HCT116 (cell line): Measurements from ENCODE around the gene DNASE2B. TPM values are rescaled to one million over a fixed set of nuclear protein-coding genes. Genes with fewer than 3 reads are reported as not detected.

ENCODE experiments used
- ATAC-seq: fragments of 200-7000 bp; cut with Tn5 transposase; 2 replicates; pipeline ENCODE4 v1.9.1; 2020; ENCODE audit warnings: mild to moderate bottlenecking, moderate library complexity
- BruUV-seq: library from RNA; stranded (reverse); fragments of 400-500 nt; replicated peaks from 2 replicates; lab custom pipeline; 2021; lab: Mats Ljungman, UMichigan
- CTCF ChIA-PET: fragments of 300-600 bp; sonication (Branson Sonifier 250); formaldehyde crosslinking; loops from one replicate; lab custom pipeline; 2021; ENCODE audit warnings: antibody characterized with exemption; lab: Charles Lee
- POLR2A ChIA-PET: fragments of 300-600, 350-600 bp; sonication (Branson Sonifier 250); formaldehyde crosslinking; loops from one replicate; lab custom pipeline; 2021; ENCODE audit warnings: antibody characterized with exemption; lab: Charles Lee
- RAD21 ChIA-PET, 2 experiments: fragments of 300-600 bp; sonication (Branson Sonifier 250); formaldehyde crosslinking; loops; one replicate each; lab custom pipeline; 2023; ENCODE audit warnings: low total read pairs in 2 of 2; ENCODE audit not compliant: uncharacterized antibody in 2 of 2, unreplicated experiment in 2 of 2, low non-redundant PET in 1 of 2; lab: Charles Lee
- DNase-seq: peaks from one replicate; pipeline ENCODE4 v3.0.0-alpha.2; 2010; ENCODE audit warnings: low read depth, low spot score
- H2AFZ ChIP-seq: fragments of 200-600 bp; shearing (Covaris generic), sonication (generic); 2 replicates; pipeline ENCODE4 v1.6.1; 2017; ENCODE audit warnings: low read depth, mixed run types, mixed read lengths, antibody characterized with exemption, low read length; ENCODE audit not compliant: poor library complexity, severe bottlenecking
- H3K27ac ChIP-seq: 2 replicates; pipeline ENCODE4 v1.5.1; 2012; ENCODE audit warnings: low read depth, low read length
- H3K27me3 ChIP-seq: fragments of 200-600 bp; sonication (generic); 2 replicates; pipeline ENCODE4 v1.6.1; 2016; ENCODE audit warnings: mixed run types, low read length, mixed read lengths; ENCODE audit not compliant: insufficient read depth
- H3K36me3 ChIP-seq, 2 experiments: fragments of 200-500 bp in 1 of 2; fragments of 200-600 bp in 1 of 2; sonication (Bioruptor generic) in 1 of 2; sonication (generic) in 1 of 2; 2 replicates each; pipeline versions ENCODE4 v1.5.1 to v1.6.1; 2014 to 2016; ENCODE audit warnings: low read length in 2 of 2, inconsistent platforms in 1 of 2, mixed read lengths in 1 of 2, mixed run types in 1 of 2; ENCODE audit not compliant: insufficient read depth in 2 of 2, control insufficient read depth in 1 of 2
- H3K4me1 ChIP-seq, 2 experiments: fragments of 200-600 bp in 1 of 2; sonication (generic) in 1 of 2; 2 replicates each; pipeline versions ENCODE4 v1.5.1 to v1.6.1; 2012 to 2017; ENCODE audit warnings: low read length in 2 of 2, inconsistent platforms in 1 of 2, mild to moderate bottlenecking in 1 of 2, mixed read lengths in 1 of 2, mixed run types in 1 of 2, moderate library complexity in 1 of 2; ENCODE audit not compliant: insufficient read depth in 2 of 2, control insufficient read depth in 1 of 2
- H3K4me2 ChIP-seq: fragments of 200-600 bp; sonication (generic); 2 replicates; pipeline ENCODE4 v1.6.1; 2017; ENCODE audit warnings: mixed run types, low read length, mixed read lengths
- H3K4me3 ChIP-seq, 2 experiments: fragments of 200-600 bp in 1 of 2; sonication (generic) in 1 of 2; replicated peaks in 1 of 2; 2 replicates each; pipeline ENCODE4 v1.5.1; 2011 to 2016; ENCODE audit warnings: low read length in 2 of 2, control low read depth in 1 of 2, low read depth in 1 of 2, mild to moderate bottlenecking in 1 of 2, mixed read lengths in 1 of 2, mixed run types in 1 of 2
- H3K79me2 ChIP-seq: fragments of 200-600 bp; sonication (generic); 2 replicates; pipeline ENCODE4 v1.6.1; 2017; ENCODE audit warnings: mild to moderate bottlenecking, mixed run types, low read length, moderate library complexity, mixed read lengths; ENCODE audit not compliant: insufficient read depth
- H3K9ac ChIP-seq: fragments of 200-600 bp; sonication (generic); 2 replicates; pipeline ENCODE4 v1.6.1; 2016; ENCODE audit warnings: low read length, mixed read lengths
- H3K9me2 ChIP-seq: fragments of 200-600 bp; sonication (generic), shearing (Covaris generic); 2 replicates; pipeline ENCODE4 v1.6.1; 2017; ENCODE audit warnings: mixed run types, mild to moderate bottlenecking, moderate library complexity; ENCODE audit not compliant: insufficient read depth
- H3K9me3 ChIP-seq, 2 experiments: fragments of 200-500 bp in 1 of 2; fragments of 200-600 bp in 1 of 2; sonication (Bioruptor generic) in 1 of 2; sonication (generic) in 1 of 2; 2 replicates each; pipeline ENCODE4 v1.6.1; 2014 to 2017; ENCODE audit warnings: low read length in 2 of 2, mixed read lengths in 2 of 2, inconsistent platforms in 1 of 2, low read depth in 1 of 2, mild to moderate bottlenecking in 1 of 2, mixed run types in 1 of 2, moderate library complexity in 1 of 2; ENCODE audit not compliant: control insufficient read depth in 1 of 2, insufficient read depth in 1 of 2
- H4K20me1 ChIP-seq: fragments of 200-600 bp; sonication (generic), shearing (Covaris generic); 2 replicates; pipeline ENCODE4 v1.6.1; 2017; ENCODE audit warnings: mixed run types, mild to moderate bottlenecking, moderate library complexity; ENCODE audit not compliant: insufficient read depth
- CEBPB ChIP-seq: IDR thresholded peaks from 2 replicates; pipeline ENCODE4 v1.6.1; 2012; ENCODE audit warnings: low read depth
- EZH2 ChIP-seq: fragments of 200-600 bp; sonication (generic); IDR thresholded peaks from 2 replicates; pipeline ENCODE4 v1.6.1; 2017; ENCODE audit warnings: antibody characterized with exemption, mixed run types
- FOSL1 ChIP-seq: IDR thresholded peaks from 2 replicates; pipeline ENCODE4 v1.6.1; 2012; ENCODE audit warnings: low read depth
- POLR2A ChIP-seq: IDR thresholded peaks from 2 replicates; pipeline ENCODE4 v1.7.0; 2011; ENCODE audit warnings: borderline replicate concordance; ENCODE audit not compliant: insufficient read depth, insufficient read length; ENCODE audit errors: extremely low read depth
- RAD21 ChIP-seq: IDR thresholded peaks from 2 replicates; pipeline ENCODE4 v1.6.1; 2012; ENCODE audit warnings: low read depth, mild to moderate bottlenecking
- SIN3A ChIP-seq: IDR thresholded peaks from 2 replicates; pipeline ENCODE4 v1.6.1; 2012; ENCODE audit warnings: low read depth
- SP1 ChIP-seq: IDR thresholded peaks from 2 replicates; pipeline ENCODE4 v1.6.1; 2012; ENCODE audit warnings: low read depth
- TCF7L2 ChIP-seq: IDR thresholded peaks from 2 replicates; pipeline ENCODE4 v1.7.0; 2011; ENCODE audit warnings: borderline replicate concordance, inconsistent platforms; ENCODE audit not compliant: insufficient read depth, insufficient read length; ENCODE audit errors: extremely low read depth
- YY1 ChIP-seq: IDR thresholded peaks from 2 replicates; pipeline ENCODE4 v1.6.1; 2011; ENCODE audit warnings: low read length, low read depth, moderate library complexity, mild to moderate bottlenecking; ENCODE audit not compliant: insufficient replicate concordance; ENCODE audit errors: extremely low read depth
- intact Hi-C: fragments of 100-400 bp; cut with micrococcal nuclease; formaldehyde crosslinking; loops from 2 replicates; pipeline ENCODE4 v1.10.0; 2022
- total RNA-seq: library from RNA; stranded (reverse); gene quantifications from one replicate; pipeline ENCODE4 v1.2.1, GENCODE V29; 2021; ENCODE audit not compliant: unreplicated experiment
- TF ChIP-seq, protein P1 (sequence below), 3 experiments: fragments of 200-600 bp in 1 of 3; sonication (generic) in 1 of 3; IDR thresholded peaks in 2 of 3; conservative IDR thresholded peaks in 1 of 3; 2 replicates each; pipeline ENCODE4 v1.5.1; 2012 to 2017; ENCODE audit warnings: low read depth in 2 of 3, low read length in 2 of 3, antibody characterized with exemption in 1 of 3, borderline replicate concordance in 1 of 3, control low read depth in 1 of 3, mild to moderate bottlenecking in 1 of 3, mixed read lengths in 1 of 3, mixed run types in 1 of 3, moderate library complexity in 1 of 3; ENCODE audit not compliant: insufficient read depth in 1 of 3
- TF ChIP-seq, protein P2 (sequence below): IDR thresholded peaks from 2 replicates; pipeline ENCODE4 v1.6.1; 2012
- TF ChIP-seq, protein P3 (sequence below): IDR thresholded peaks from 2 replicates; pipeline ENCODE4 v1.6.1; 2011; ENCODE audit warnings: mild to moderate bottlenecking, low read length, moderate library complexity; ENCODE audit not compliant: insufficient replicate concordance; ENCODE audit errors: extremely low read depth

The DNASE2B gene
- total RNA-seq, 1 experiment from 2014 or later = 0.42 TPM

DNA sequence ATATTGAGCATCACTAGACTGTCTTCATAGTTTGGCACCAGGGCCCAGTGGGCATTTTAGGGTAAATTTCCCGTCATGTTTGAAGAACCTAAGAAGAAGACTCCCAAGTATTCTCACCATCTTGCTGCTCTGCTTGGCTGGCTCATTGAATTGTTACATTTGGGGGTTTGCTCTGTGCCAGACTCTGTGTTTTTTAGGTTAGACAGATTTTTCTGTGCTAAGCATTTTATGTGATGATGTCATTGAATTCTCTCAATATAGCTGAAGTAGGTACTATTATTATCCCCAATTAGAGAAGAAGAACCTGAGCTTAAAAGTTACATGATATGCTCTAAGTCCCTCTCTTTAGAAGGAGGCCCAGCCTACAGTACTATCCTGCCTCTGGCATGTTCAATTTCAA lies 28.0 kb upstream of the DNASE2B start:
- no TSS peak for BruUV-seq
- Histone ChIP-seq H3K27ac (no peak overlapping the region), H4K20me1 (no peaks in the 10 kb centered on the region), H3K4me1 (peaks cover 16 to 21% of the 10 kb centered on the region in 2 experiments), H3K4me2 (no peak overlapping the region), H3K9me3 (no peaks in the 10 kb centered on the region), H3K4me3 (no peak overlapping the region), H3K27me3 (no peaks in the 10 kb centered on the region), H3K9ac (no peak overlapping the region), H2AFZ (no peak overlapping the region), H3K79me2 (no peaks in the 10 kb centered on the region), H3K36me3 (0 out of 4 replicates have a peak, but pooled peaks cover 0 to 4% of the 10 kb centered on the region in 2 experiments), H3K9me2 (no peaks in the 10 kb centered on the region)
- no peak for ATAC-seq
- ChIA-PET RAD21 (no interaction called here), CTCF (no interaction called here), POLR2A (interaction anchor here (1.1 kb wide), 1 partner anchor 31 kb away, joined by 3 read pairs; no protein-coding TSS in a partner anchor)
- intact Hi-C loops = no loop called here
- no peak for DNase-seq
- no peak for TF ChIP-seq RAD21

DNA sequence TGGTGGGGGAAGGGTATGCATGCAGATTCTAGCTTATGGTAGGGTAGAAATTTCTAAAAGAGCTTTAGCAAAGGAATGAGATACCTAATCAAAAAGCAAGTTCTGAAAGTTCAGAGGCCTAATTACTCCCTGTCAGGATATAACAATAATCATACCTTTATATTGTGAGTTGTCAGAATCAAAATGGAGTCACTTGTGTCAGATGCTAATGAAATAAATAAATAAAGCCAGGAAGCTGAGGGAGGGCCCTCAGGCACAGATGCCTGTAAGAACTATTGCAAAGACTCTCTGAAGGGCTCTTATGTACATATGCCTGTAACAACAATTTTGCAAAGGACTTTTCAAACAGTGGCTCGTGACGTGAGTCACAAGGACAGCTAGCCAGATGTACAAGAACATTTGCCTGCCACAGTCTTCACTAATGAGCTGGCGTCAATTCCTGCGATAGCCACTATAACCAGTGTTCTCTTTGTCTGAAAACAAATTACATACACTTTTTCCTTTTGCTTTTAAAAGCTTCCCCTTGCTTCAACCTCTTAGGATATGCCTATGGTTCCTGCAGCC lies 27.4 kb upstream of the DNASE2B start:
- Histone ChIP-seq H3K9ac (no peak overlapping the region), H3K79me2 (no peaks in the 10 kb centered on the region), H3K9me3 (no peaks in the 10 kb centered on the region), H3K4me3 (no peak overlapping the region), H3K27me3 (no peaks in the 10 kb centered on the region)
- CTCF ChIA-PET = no interaction called here
- TF ChIP-seq CEBPB = no peak
- no peak for TF ChIP-seq EZH2
- no peak for TF ChIP-seq FOSL1
- no peak for TF ChIP-seq SIN3A
- TF ChIP-seq TCF7L2 = no peak
- TF ChIP-seq, protein P1, sequence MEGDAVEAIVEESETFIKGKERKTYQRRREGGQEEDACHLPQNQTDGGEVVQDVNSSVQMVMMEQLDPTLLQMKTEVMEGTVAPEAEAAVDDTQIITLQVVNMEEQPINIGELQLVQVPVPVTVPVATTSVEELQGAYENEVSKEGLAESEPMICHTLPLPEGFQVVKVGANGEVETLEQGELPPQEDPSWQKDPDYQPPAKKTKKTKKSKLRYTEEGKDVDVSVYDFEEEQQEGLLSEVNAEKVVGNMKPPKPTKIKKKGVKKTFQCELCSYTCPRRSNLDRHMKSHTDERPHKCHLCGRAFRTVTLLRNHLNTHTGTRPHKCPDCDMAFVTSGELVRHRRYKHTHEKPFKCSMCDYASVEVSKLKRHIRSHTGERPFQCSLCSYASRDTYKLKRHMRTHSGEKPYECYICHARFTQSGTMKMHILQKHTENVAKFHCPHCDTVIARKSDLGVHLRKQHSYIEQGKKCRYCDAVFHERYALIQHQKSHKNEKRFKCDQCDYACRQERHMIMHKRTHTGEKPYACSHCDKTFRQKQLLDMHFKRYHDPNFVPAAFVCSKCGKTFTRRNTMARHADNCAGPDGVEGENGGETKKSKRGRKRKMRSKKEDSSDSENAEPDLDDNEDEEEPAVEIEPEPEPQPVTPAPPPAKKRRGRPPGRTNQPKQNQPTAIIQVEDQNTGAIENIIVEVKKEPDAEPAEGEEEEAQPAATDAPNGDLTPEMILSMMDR (IDR thresholded peaks at IDR 0.05 in 2 of 3, conservative IDR thresholded peaks at IDR 0.05 in 1 of 3; ENCODE audit: borderline replicate concordance in 1 of 3, insufficient read depth in 1 of 3, low read depth in 2 of 3, low read length in 2 of 3) = no peak
- TF ChIP-seq SP1 = no peak
- TF ChIP-seq, protein P2, sequence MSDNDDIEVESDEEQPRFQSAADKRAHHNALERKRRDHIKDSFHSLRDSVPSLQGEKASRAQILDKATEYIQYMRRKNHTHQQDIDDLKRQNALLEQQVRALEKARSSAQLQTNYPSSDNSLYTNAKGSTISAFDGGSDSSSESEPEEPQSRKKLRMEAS = no peak
- no peak for TF ChIP-seq YY1
- TF ChIP-seq RAD21 = no peak
- TF ChIP-seq POLR2A = no peak
- TF ChIP-seq, protein P3, sequence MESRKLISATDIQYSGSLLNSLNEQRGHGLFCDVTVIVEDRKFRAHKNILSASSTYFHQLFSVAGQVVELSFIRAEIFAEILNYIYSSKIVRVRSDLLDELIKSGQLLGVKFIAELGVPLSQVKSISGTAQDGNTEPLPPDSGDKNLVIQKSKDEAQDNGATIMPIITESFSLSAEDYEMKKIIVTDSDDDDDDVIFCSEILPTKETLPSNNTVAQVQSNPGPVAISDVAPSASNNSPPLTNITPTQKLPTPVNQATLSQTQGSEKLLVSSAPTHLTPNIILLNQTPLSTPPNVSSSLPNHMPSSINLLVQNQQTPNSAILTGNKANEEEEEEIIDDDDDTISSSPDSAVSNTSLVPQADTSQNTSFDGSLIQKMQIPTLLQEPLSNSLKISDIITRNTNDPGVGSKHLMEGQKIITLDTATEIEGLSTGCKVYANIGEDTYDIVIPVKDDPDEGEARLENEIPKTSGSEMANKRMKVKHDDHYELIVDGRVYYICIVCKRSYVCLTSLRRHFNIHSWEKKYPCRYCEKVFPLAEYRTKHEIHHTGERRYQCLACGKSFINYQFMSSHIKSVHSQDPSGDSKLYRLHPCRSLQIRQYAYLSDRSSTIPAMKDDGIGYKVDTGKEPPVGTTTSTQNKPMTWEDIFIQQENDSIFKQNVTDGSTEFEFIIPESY = no peak
- TF ChIP-seq, all 23 proteins: peak for 0
- RAD21 ChIA-PET = no interaction called here
- H2AFZ ChIP-seq = no peak overlapping the region
- H3K9me2 ChIP-seq = no peaks in the 10 kb centered on the region
- H3K36me3 ChIP-seq = 0 out of 4 replicates have a peak, but pooled peaks cover 0 to 4% of the 10 kb centered on the region in 2 experiments
- peaks cover 14% of the 10 kb centered on the region in 2 experiments for H3K4me1 ChIP-seq
- intact Hi-C loops = no loop called here
- BruUV-seq = no TSS peak
- POLR2A ChIA-PET = interaction anchor here (1.1 kb wide), 1 partner anchor 31 kb away, joined by 3 read pairs; no protein-coding TSS in a partner anchor
- H4K20me1 ChIP-seq = no peaks in the 10 kb centered on the region
- no peak overlapping the region for H3K27ac ChIP-seq
- H3K4me2 ChIP-seq = no peak overlapping the region
- no peak for ATAC-seq
- no peak for DNase-seq
